HepG2 (cell line): ENCODE data around the gene NAA15. TPM values are rescaled to one million over a fixed set of nuclear protein-coding genes. Genes with fewer than 3 reads are reported as not detected.

Source experiments
- BHLHE40 ChIP-seq: IDR thresholded peaks from 2 replicates; pipeline ENCODE4 v1.6.1; 2011; ENCODE audit warnings: low read length, improper control_type of control experiment
- CCAR2 ChIP-seq: fragments of 200-400 bp; formaldehyde crosslinking; optimal IDR thresholded peaks from 2 replicates; pipeline ENCODE3; 2018; ENCODE audit warnings: low read depth, mild to moderate bottlenecking, low read length, moderate library complexity
- E2F1 ChIP-seq: sonication (generic); formaldehyde crosslinking; IDR thresholded peaks from 2 replicates; pipeline ENCODE4 v1.5.0; 2020; ENCODE audit warnings: missing genetic modification reagents
- FOXC1 ChIP-seq: sonication (generic); formaldehyde crosslinking; IDR thresholded peaks from 2 replicates; pipeline ENCODE4 v1.8.0; 2022; ENCODE audit warnings: mild to moderate bottlenecking, missing genetic modification reagents, borderline replicate concordance
- GLMP ChIP-seq: sonication (generic); formaldehyde crosslinking; IDR thresholded peaks from 2 replicates; pipeline ENCODE4 v1.9.0; 2021; ENCODE audit warnings: missing genetic modification reagents, mild to moderate bottlenecking, borderline replicate concordance
- KAT8 ChIP-seq: IDR thresholded peaks from 2 replicates; pipeline ENCODE4 v1.6.1; 2016; ENCODE audit warnings: missing genetic modification reagents, missing compliant biosample characterization
- MBD4 ChIP-seq: IDR thresholded peaks from 2 replicates; pipeline ENCODE4 v1.6.1; 2012; ENCODE audit warnings: low read length, inconsistent platforms, borderline replicate concordance
- PCBP1 ChIP-seq: fragments of 200-400 bp; formaldehyde crosslinking; IDR thresholded peaks from 2 replicates; pipeline ENCODE4 v1.6.1; 2017; ENCODE audit warnings: mild to moderate bottlenecking, low read depth, low read length, borderline replicate concordance
- PRMT3 ChIP-seq: sonication (generic); formaldehyde crosslinking; IDR thresholded peaks from 2 replicates; pipeline ENCODE4 v1.8.1; 2022; ENCODE audit warnings: low read depth, mild to moderate bottlenecking, moderate library complexity, missing genetic modification reagents, borderline replicate concordance
- RBFOX2 ChIP-seq: fragments of 200-400 bp; formaldehyde crosslinking; IDR thresholded peaks from 2 replicates; pipeline ENCODE4 v1.6.1; 2017; ENCODE audit warnings: low read depth, mild to moderate bottlenecking, low read length
- SAFB2 ChIP-seq: sonication (generic); formaldehyde crosslinking; IDR thresholded peaks from 2 replicates; pipeline ENCODE4 v1.5.1; 2020; ENCODE audit warnings: missing genetic modification reagents, low read depth, mild to moderate bottlenecking, borderline replicate concordance
- SMARCC2 ChIP-seq: fragments of 450-650 bp; IDR thresholded peaks from 2 replicates; pipeline ENCODE4 v1.6.1; 2017; ENCODE audit warnings: antibody characterized with exemption, mild to moderate bottlenecking
- SNAPC2 ChIP-seq: sonication (generic); formaldehyde crosslinking; IDR thresholded peaks from 2 replicates; pipeline ENCODE4 v1.8.1; 2022; ENCODE audit warnings: mild to moderate bottlenecking, missing genetic modification reagents
- SOX5 ChIP-seq: IDR thresholded peaks from 2 replicates; pipeline ENCODE4 v1.6.1; 2016; ENCODE audit warnings: borderline replicate concordance
- STAT5B ChIP-seq: sonication (generic); formaldehyde crosslinking; IDR thresholded peaks from 2 replicates; pipeline ENCODE4 v1.4.0; 2020; ENCODE audit warnings: missing genetic modification reagents
- TEAD3 ChIP-seq: optimal IDR thresholded peaks from 2 replicates; pipeline ENCODE3; 2016; ENCODE audit warnings: borderline replicate concordance
- TP53 ChIP-seq: sonication (generic); formaldehyde crosslinking; conservative IDR thresholded peaks from 2 replicates; pipeline ENCODE4 v1.4.0; 2020; ENCODE audit warnings: missing genetic modification reagents
- XRCC5 ChIP-seq: fragments of 200-400 bp; formaldehyde crosslinking; optimal IDR thresholded peaks from 2 replicates; pipeline ENCODE3; 2017; ENCODE audit warnings: mild to moderate bottlenecking, low read length
- ZC3H13 ChIP-seq: sonication (generic); formaldehyde crosslinking; IDR thresholded peaks from 2 replicates; pipeline ENCODE4 v1.8.1; 2023; ENCODE audit warnings: mild to moderate bottlenecking, missing genetic modification reagents, moderate library complexity
- ZFP82 ChIP-seq: sonication (generic); formaldehyde crosslinking; IDR thresholded peaks from 2 replicates; pipeline ENCODE4 v1.5.1; 2020; ENCODE audit warnings: mild to moderate bottlenecking, missing genetic modification reagents, borderline replicate concordance
- ZFP91 ChIP-seq: sonication (generic); formaldehyde crosslinking; IDR thresholded peaks from 2 replicates; pipeline ENCODE4 v1.9.0; 2022; ENCODE audit warnings: missing genetic modification reagents, mild to moderate bottlenecking, borderline replicate concordance
- ZNF230 ChIP-seq: sonication (generic); formaldehyde crosslinking; IDR thresholded peaks from 2 replicates; pipeline ENCODE4 v1.4.0; 2020; ENCODE audit warnings: mild to moderate bottlenecking, missing genetic modification reagents
- ZNF331 ChIP-seq: sonication (generic); formaldehyde crosslinking; IDR thresholded peaks from 2 replicates; pipeline ENCODE4 v1.4.0; 2020; ENCODE audit warnings: missing genetic modification reagents
- ZNF430 ChIP-seq: sonication (generic); formaldehyde crosslinking; IDR thresholded peaks from 2 replicates; pipeline ENCODE4 v1.9.0; 2021; ENCODE audit warnings: mild to moderate bottlenecking, missing genetic modification reagents
- ZNF550 ChIP-seq: sonication (generic); formaldehyde crosslinking; IDR thresholded peaks from 2 replicates; pipeline ENCODE4 v1.4.0; 2020; ENCODE audit warnings: mild to moderate bottlenecking, missing genetic modification reagents, borderline replicate concordance
- ZNF749 ChIP-seq: sonication (generic); formaldehyde crosslinking; IDR thresholded peaks from 2 replicates; pipeline ENCODE4 v1.8.0; 2022; ENCODE audit warnings: mild to moderate bottlenecking, missing genetic modification reagents, moderate library complexity, borderline replicate concordance
- ZNF761 ChIP-seq: sonication (generic); formaldehyde crosslinking; conservative IDR thresholded peaks from 2 replicates; pipeline ENCODE4 v1.4.0; 2020; ENCODE audit warnings: mild to moderate bottlenecking, missing genetic modification reagents
- polyA plus RNA-seq, 8 experiments: library from polyadenylated mRNA; depleted of rRNA in 3 of 8; stranded (reverse) in 7 of 8; unstranded in 1 of 8; fragments of >200 nt; fragmentation: Illumina TruSeq in 4 of 8; extraction: Trizol in 4 of 8; gene quantifications; 2 replicates each; pipeline versions ENCODE4 v1.2.1 to v1.2.3, GENCODE V29; 2011 to 2016; ENCODE audit warnings: low read depth in 4 of 8, missing spikeins in 1 of 8, mixed read lengths in 1 of 8; ENCODE audit not compliant: insufficient read depth in 1 of 8
- total RNA-seq, 5 experiments: library from RNA; depleted of rRNA; stranded (reverse); fragments of >200 nt; fragmentation: Illumina TruSeq; extraction: Trizol; gene quantifications; 2 replicates each; pipeline ENCODE4 v1.2.3, GENCODE V29; 2016; ENCODE audit warnings: low read depth in 1 of 5

The NAA15 gene
- total and polyA plus RNA-seq, 2 of the 13 experiments (the other 11 are each of a cell fraction or from before 2014, with no cell fraction given) = 6.2 to 50.2 TPM

- TF ChIP-seq E2F1 (CRISPR knock-in tag) (peak; percentile 92), XRCC5 (peak; percentile 22), ZFP91 (peak; percentile 92; the same call in 1 of the 2 replicates), ZNF550 (CRISPR knock-in tag) (no peak), ZNF230 (peak; percentile 68; the same call in 1 of the 2 replicates), ZFP82 (0 out of 2 replicates have a peak, but pooled peaks have one; percentile 14), PCBP1 (peak; percentile 77), SNAPC2 (CRISPR knock-in tag) (peak; percentile 81; the same call in 1 of the 2 replicates), TP53 (no peak), CCAR2 (no peak), SAFB2 (CRISPR knock-in tag) (0 out of 2 replicates have a peak, but pooled peaks have one; percentile 58), ZC3H13 (CRISPR knock-in tag) (0 out of 2 replicates have a peak, but pooled peaks have one; percentile 42), TEAD3 (CRISPR knock-in tag) (peak; percentile 38), GLMP (no peak), RBFOX2 (peak; percentile 97), ZNF749 (CRISPR knock-in tag) (peak; percentile 72), BHLHE40 (no peak), ZNF761 (CRISPR knock-in tag) (peak; percentile 78; the same call in 1 of the 2 replicates), ZNF331 (CRISPR knock-in tag) (no peak; the same call in 1 of the 2 replicates), SOX5 (CRISPR knock-in tag) (0 out of 2 replicates have a peak, but pooled peaks have one; percentile 8), SMARCC2 (no peak), STAT5B (no peak), MBD4 (no peak), ZNF430 (peak; percentile 88), FOXC1 (CRISPR knock-in tag) (peak; percentile 83; the same call in 1 of the 2 replicates), PRMT3 (CRISPR knock-in tag) (peak; percentile 89; the same call in 1 of the 2 replicates), KAT8 (CRISPR knock-in tag) (peak; percentile 80)
Observed at GRCh38 chr4:139453371-139454110, 152.2 kb downstream of the NAA15 start (continued).
